Measurements from ENCODE around the gene COX5B. TPM values are rescaled to one million over a fixed set of nuclear protein-coding genes. Genes with fewer than 3 reads are reported as not detected.

COX5B gene
- total and polyA plus RNA-seq, 9 of the 15 experiments (the other 6 are each of a cell fraction or from before 2014, with no cell fraction given): 154 to 1,424 (median 487) TPM

- TF ChIP-seq NRF1 (conservative IDR thresholded peaks at IDR 0.05 in 1 of 2, IDR thresholded peaks at IDR 0.05 in 1 of 2) (peak; percentile 91 to 93), HLTF (IDR thresholded peaks at IDR 0.05) (no peak), MCM5 (IDR thresholded peaks at IDR 0.05; ENCODE audit: low read depth) (no peak), EWSR1 (IDR thresholded peaks at IDR 0.05; ENCODE audit: borderline replicate concordance, low read depth, partially characterized antibody) (no peak), ZNF224 (CRISPR knock-in tag; IDR thresholded peaks at IDR 0.05) (no peak), PKNOX1 (IDR thresholded peaks at IDR 0.05) (peak; percentile 99), THRAP3 (IDR thresholded peaks at IDR 0.05; ENCODE audit: borderline replicate concordance) (no peak), CUX1 (CRISPR knock-in tag; IDR thresholded peaks at IDR 0.05) (no peak), MAFK (IDR thresholded peaks at IDR 0.05; ENCODE audit: low read length) (no peak), SFPQ (IDR thresholded peaks at IDR 0.05; ENCODE audit: low read depth, low read length) (no peak), LCOR (CRISPR knock-in tag; IDR thresholded peaks at IDR 0.05) (peak; percentile 68; the same call in 1 of the 2 replicates), PRPF4 (IDR thresholded peaks at IDR 0.05; ENCODE audit: insufficient read depth, low read depth, low read length, poor library complexity, severe bottlenecking) (no peak), CHD1 (IDR thresholded peaks at IDR 0.05; ENCODE audit: low read length) (peak; percentile 31), NFE2 (IDR thresholded peaks at IDR 0.05; ENCODE audit: low read depth) (peak; percentile 4; the same call in 1 of the 2 replicates), CHCHD3 (CRISPR knock-in tag; IDR thresholded peaks at IDR 0.05) (no peak), GMEB1 (CRISPR knock-in tag; IDR thresholded peaks at IDR 0.05) (peak; percentile 12; the same call in 1 of the 2 replicates), U2AF2 (optimal IDR thresholded peaks at IDR 0.05; ENCODE audit: low read depth, low read length) (no peak), ZNF764 (CRISPR knock-in tag; IDR thresholded peaks at IDR 0.05; ENCODE audit: low read depth) (no peak), ZBTB17 (CRISPR knock-in tag; IDR thresholded peaks at IDR 0.05) (no peak), KHSRP (IDR thresholded peaks at IDR 0.05) (no peak)
These were observed 18.2 kb downstream of the COX5B start, which contains the start of gene ACTR1B (continued) for GRCh38 chr2:97663962-97664635.

Data from K562 (cell line).